Measurements from ENCODE around the gene TMA16. TPM values are rescaled to one million over a fixed set of nuclear protein-coding genes. Genes with fewer than 3 reads are reported as not detected.
A peak's percentile ranks its signal among the peaks of the same experiment; 100 is the strongest.

The TMA16 gene
- total RNA-seq, 2 donors from 2014 or later: 7.5 to 10.9 TPM

- H3K27ac Mint-ChIP-seq: no peak overlapping the region
- DNase-seq (no peak), ATAC-seq (no peak)
- peaks cover 4% of the 10 kb centered on the region for H3K4me1 Mint-ChIP-seq
- no peak overlapping the region for H3K4me3 Mint-ChIP-seq
- H3K36me3 Mint-ChIP-seq (ENCODE audit: low read depth): no peaks in the 10 kb centered on the region
- no peaks in the 10 kb centered on the region for H3K9me3 ChIP-seq (ENCODE audit: control insufficient read depth, low read length, poor library complexity, severe bottlenecking)
- peaks cover 15% of the 10 kb centered on the region for H3K27me3 Mint-ChIP-seq
These were observed 8.9 kb upstream of the TMA16 start for GRCh38 chr4:163485589-163485988.

GRCh38 chr4:163486321-163486720, 8.2 kb upstream of the TMA16 start:
- peaks cover 19% of the 10 kb centered on the region for H3K27me3 Mint-ChIP-seq
- H3K36me3 Mint-ChIP-seq (ENCODE audit: low read depth): no peaks in the 10 kb centered on the region
- H3K27ac Mint-ChIP-seq: no peak overlapping the region
- peaks cover 4% of the 10 kb centered on the region for H3K4me1 Mint-ChIP-seq
- no peak for DNase-seq
- no peaks in the 10 kb centered on the region for H3K9me3 ChIP-seq (ENCODE audit: control insufficient read depth, low read length, poor library complexity, severe bottlenecking)
- no peak overlapping the region for H3K4me3 Mint-ChIP-seq
- ATAC-seq: no peak

- H3K36me3 Mint-ChIP-seq (ENCODE audit: low read depth): peaks cover 4% of the 10 kb centered on the region
These were observed 4.6 kb upstream of the TMA16 start for GRCh38 chr4:163489929-163490328.

GRCh38 chr4:163492951-163493504, 1.5 kb upstream of the TMA16 start:
- H3K9me3 ChIP-seq (ENCODE audit: control insufficient read depth, low read length, poor library complexity, severe bottlenecking): no peaks in the 10 kb centered on the region
- Mint-ChIP-seq H3K4me1 (peaks cover 30% of the 10 kb centered on the region), H3K4me3 (peak overlapping the region; percentile 99), H3K27ac (no peak overlapping the region), H3K36me3 (ENCODE audit: low read depth) (peaks cover 4% of the 10 kb centered on the region), H3K27me3 (peaks cover 14% of the 10 kb centered on the region)
- ATAC-seq (no peak), DNase-seq (no peak)

More at GRCh38 chr4:163489929-163490328, 4.6 kb upstream of the TMA16 start:
- ATAC-seq (no peak), DNase-seq (no peak)
- Mint-ChIP-seq H3K4me1 (peaks cover 8% of the 10 kb centered on the region), H3K27ac (no peak overlapping the region), H3K27me3 (peaks cover 23% of the 10 kb centered on the region), H3K4me3 (no peak overlapping the region)
- no peaks in the 10 kb centered on the region for H3K9me3 ChIP-seq (ENCODE audit: control insufficient read depth, low read length, poor library complexity, severe bottlenecking)

DNA sequence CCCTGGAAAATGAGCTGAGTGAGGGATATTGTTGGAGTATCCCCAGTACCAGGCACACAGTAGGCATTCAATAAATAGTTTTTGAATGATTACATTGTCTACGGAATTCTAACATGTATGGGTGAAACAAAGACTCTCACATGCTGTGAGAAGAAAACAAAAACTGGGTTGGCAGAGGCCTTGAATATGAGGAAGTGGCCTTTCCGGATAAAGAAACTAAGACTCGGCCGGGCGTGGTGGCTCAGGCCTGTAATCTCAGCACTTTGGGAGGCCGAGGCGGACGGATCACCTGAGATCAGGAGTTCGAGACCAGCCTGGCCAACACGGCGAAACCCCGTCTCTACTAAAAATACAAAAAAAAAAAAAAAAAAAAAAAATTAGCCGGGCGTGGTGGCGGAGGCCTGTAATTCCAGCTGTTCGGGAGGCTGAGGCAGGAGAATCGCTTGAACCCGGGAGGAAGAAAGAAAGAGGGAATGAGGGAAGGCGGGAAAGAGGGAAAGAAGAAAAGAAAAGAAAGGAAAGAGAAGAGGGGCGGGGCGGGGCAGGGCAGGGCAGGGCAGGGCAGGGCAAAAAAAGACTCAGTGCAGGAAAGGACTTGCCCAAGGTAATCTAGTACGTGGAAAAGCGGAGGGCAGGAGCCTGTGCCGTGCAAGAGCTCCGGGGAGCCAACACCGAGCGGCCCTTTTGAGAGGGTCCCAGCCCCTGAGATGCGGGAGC, 689 bp upstream of the TMA16 start:
- Mint-ChIP-seq H3K4me1 (peaks cover 28% of the 10 kb centered on the region), H3K27ac (peak overlapping the region; percentile 97), H3K36me3 (ENCODE audit: low read depth) (peaks cover 4% of the 10 kb centered on the region), H3K27me3 (peaks cover 14% of the 10 kb centered on the region), H3K4me3 (peak overlapping the region; percentile 99)
- no peak for DNase-seq
- no peaks in the 10 kb centered on the region for H3K9me3 ChIP-seq (ENCODE audit: control insufficient read depth, low read length, poor library complexity, severe bottlenecking)
- peak; percentile 39 for ATAC-seq

- peaks cover 28% of the 10 kb centered on the region for H3K4me1 Mint-ChIP-seq
- peaks cover 4% of the 10 kb centered on the region for H3K36me3 Mint-ChIP-seq (ENCODE audit: low read depth)
These were observed 1.4 kb downstream of the TMA16 start for GRCh38 chr4:163495900-163496299.

DNA sequence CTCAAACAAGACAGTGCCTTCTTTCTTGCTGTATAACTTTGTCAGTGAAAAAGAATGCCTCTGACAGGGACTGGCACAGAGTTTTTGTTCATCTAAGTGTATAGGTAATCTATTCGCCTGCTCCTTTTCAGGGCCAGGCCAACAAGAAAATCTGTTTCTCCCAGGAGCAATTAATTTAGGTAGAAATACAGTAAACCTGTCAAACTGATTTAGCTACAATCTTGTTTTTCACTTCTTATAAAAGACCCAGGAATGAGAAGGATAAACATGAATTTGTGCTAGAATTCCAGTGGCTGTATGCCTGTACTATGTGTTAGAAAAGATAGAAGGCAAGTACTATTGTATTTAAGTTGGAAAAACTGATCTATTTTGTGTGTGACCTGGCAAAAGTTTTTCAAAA, 6.1 kb downstream of the TMA16 start:
- Mint-ChIP-seq H3K27me3 (no peaks in the 10 kb centered on the region), H3K4me1 (peaks cover 32% of the 10 kb centered on the region), H3K36me3 (ENCODE audit: low read depth) (no peaks in the 10 kb centered on the region), H3K27ac (no peak overlapping the region), H3K4me3 (no peak overlapping the region)
- H3K9me3 ChIP-seq (ENCODE audit: control insufficient read depth, low read length, poor library complexity, severe bottlenecking): no peaks in the 10 kb centered on the region
- ATAC-seq (no peak), DNase-seq (no peak)

More at GRCh38 chr4:163495900-163496299, 1.4 kb downstream of the TMA16 start:
- Mint-ChIP-seq H3K27ac (peak overlapping the region; percentile 97), H3K27me3 (peaks cover 5% of the 10 kb centered on the region), H3K4me3 (peak overlapping the region; percentile 90)
- DNase-seq (no peak), ATAC-seq (no peak)
- no peaks in the 10 kb centered on the region for H3K9me3 ChIP-seq (ENCODE audit: control insufficient read depth, low read length, poor library complexity, severe bottlenecking)

GRCh38 chr4:163505374-163505773, 10.9 kb downstream of the TMA16 start:
- Mint-ChIP-seq H3K36me3 (ENCODE audit: low read depth) (peaks cover 5% of the 10 kb centered on the region), H3K4me3 (no peak overlapping the region), H3K27ac (peak overlapping the region; percentile 11), H3K4me1 (peaks cover 22% of the 10 kb centered on the region), H3K27me3 (no peaks in the 10 kb centered on the region)
- no peaks in the 10 kb centered on the region for H3K9me3 ChIP-seq (ENCODE audit: control insufficient read depth, low read length, poor library complexity, severe bottlenecking)
- DNase-seq: no peak
- ATAC-seq: no peak

GRCh38 chr4:163515198-163515597, 20.7 kb downstream of the TMA16 start:
- no peaks in the 10 kb centered on the region for H3K27me3 Mint-ChIP-seq
- H3K27ac Mint-ChIP-seq: no peak overlapping the region
- peaks cover 22% of the 10 kb centered on the region for H3K36me3 Mint-ChIP-seq (ENCODE audit: low read depth)
- no peaks in the 10 kb centered on the region for H3K4me1 Mint-ChIP-seq
- H3K4me3 Mint-ChIP-seq: no peak overlapping the region
- DNase-seq: no peak
- ATAC-seq: no peak
- no peaks in the 10 kb centered on the region for H3K9me3 ChIP-seq (ENCODE audit: control insufficient read depth, low read length, poor library complexity, severe bottlenecking)

- ATAC-seq: no peak
- DNase-seq: no peak
- no peak overlapping the region for H3K27ac Mint-ChIP-seq
- no peaks in the 10 kb centered on the region for H3K9me3 ChIP-seq (ENCODE audit: control insufficient read depth, low read length, poor library complexity, severe bottlenecking)
- H3K4me3 Mint-ChIP-seq: no peak overlapping the region
- H3K27me3 Mint-ChIP-seq: no peaks in the 10 kb centered on the region
- no peaks in the 10 kb centered on the region for H3K4me1 Mint-ChIP-seq
- H3K36me3 Mint-ChIP-seq (ENCODE audit: low read depth): peaks cover 13% of the 10 kb centered on the region
These were observed 29.4 kb downstream of the TMA16 start for GRCh38 chr4:163523791-163524365.

GRCh38 chr4:163525982-163526381, 31.5 kb downstream of the TMA16 start:
- H3K9me3 ChIP-seq (ENCODE audit: control insufficient read depth, low read length, poor library complexity, severe bottlenecking): no peaks in the 10 kb centered on the region
- Mint-ChIP-seq H3K36me3 (ENCODE audit: low read depth) (peaks cover 10% of the 10 kb centered on the region), H3K27ac (no peak overlapping the region), H3K27me3 (no peaks in the 10 kb centered on the region), H3K4me3 (no peak overlapping the region), H3K4me1 (no peaks in the 10 kb centered on the region)
- ATAC-seq (no peak), DNase-seq (no peak)

DNA sequence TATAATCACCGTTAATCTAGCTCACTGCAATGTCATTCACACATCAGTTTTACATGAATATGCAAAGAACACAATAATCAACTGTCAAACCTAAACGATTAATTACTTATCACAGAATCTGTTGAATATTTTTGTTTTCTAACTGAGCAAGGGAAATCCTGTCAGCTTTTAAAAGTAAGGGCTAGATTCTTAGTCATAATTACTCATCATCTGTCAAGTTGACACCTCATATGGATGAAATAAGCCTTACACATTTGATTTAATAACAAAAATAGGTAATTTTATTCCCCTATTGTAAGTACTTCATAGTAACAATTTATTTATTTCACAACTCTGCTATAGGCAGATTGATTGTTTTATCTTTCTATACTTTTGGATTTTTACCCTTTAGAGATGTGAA, 32.7 kb downstream of the TMA16 start:
- Mint-ChIP-seq H3K36me3 (ENCODE audit: low read depth) (peaks cover 13% of the 10 kb centered on the region), H3K27ac (no peak overlapping the region), H3K27me3 (no peaks in the 10 kb centered on the region), H3K4me1 (no peaks in the 10 kb centered on the region), H3K4me3 (no peak overlapping the region)
- no peaks in the 10 kb centered on the region for H3K9me3 ChIP-seq (ENCODE audit: control insufficient read depth, low read length, poor library complexity, severe bottlenecking)
- ATAC-seq (no peak), DNase-seq (no peak)

DNA sequence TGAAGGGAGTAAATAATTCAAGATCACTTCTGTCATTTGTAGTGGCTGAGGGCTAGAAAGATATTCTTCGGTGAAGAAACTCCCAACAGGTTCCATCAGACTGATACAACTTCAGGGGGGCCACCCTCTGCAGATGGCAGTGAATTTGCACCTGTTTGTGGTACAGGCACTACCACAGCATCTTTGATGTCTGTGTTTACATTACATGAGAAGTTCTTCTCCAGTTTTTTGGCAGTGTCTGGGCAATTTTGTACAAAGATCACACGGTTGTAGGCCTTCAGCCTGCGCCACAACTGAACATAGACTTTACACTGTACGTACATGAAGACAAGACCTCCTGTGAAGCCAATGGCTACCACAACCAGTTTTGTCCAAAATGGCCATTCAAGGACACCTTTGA, 34.2 kb downstream of the TMA16 start:
- ATAC-seq (no peak), DNase-seq (no peak)
- Mint-ChIP-seq H3K4me1 (no peaks in the 10 kb centered on the region), H3K27ac (no peak overlapping the region), H3K27me3 (no peaks in the 10 kb centered on the region), H3K36me3 (ENCODE audit: low read depth) (peaks cover 9% of the 10 kb centered on the region), H3K4me3 (no peak overlapping the region)
- H3K9me3 ChIP-seq (ENCODE audit: control insufficient read depth, low read length, poor library complexity, severe bottlenecking): no peaks in the 10 kb centered on the region

- DNase-seq (no peak), ATAC-seq (no peak)
- Mint-ChIP-seq H3K4me1 (no peaks in the 10 kb centered on the region), H3K4me3 (peak overlapping the region; percentile 59), H3K27me3 (no peaks in the 10 kb centered on the region), H3K36me3 (ENCODE audit: low read depth) (peaks cover 6% of the 10 kb centered on the region), H3K27ac (no peak overlapping the region)
- H3K9me3 ChIP-seq (ENCODE audit: control insufficient read depth, low read length, poor library complexity, severe bottlenecking): no peaks in the 10 kb centered on the region
These were observed 39.6 kb downstream of the TMA16 start for GRCh38 chr4:163534056-163534455.
